GM23338 (cell line): Measurements from ENCODE around the gene POLR2F. TPM values are rescaled to one million over a fixed set of nuclear protein-coding genes. Genes with fewer than 3 reads are reported as not detected.

Experiments used
- ATAC-seq: fragments of 200-7000 bp; cut with Tn5 transposase; 3 replicates; pipeline ENCODE4 v1.9.1; 2020
- DNase-seq: peaks from one replicate; pipeline ENCODE4 v3.0.0-alpha.2; 2015; ENCODE audit warnings: low spot score
- H2AFZ ChIP-seq: fragments of 200-600 bp; sonication (generic); 2 replicates; pipeline ENCODE4 v1.8.0; 2016; ENCODE audit warnings: antibody characterized with exemption, mild to moderate bottlenecking, moderate library complexity
- H3F3A ChIP-seq: fragments of 200-600 bp; sonication (generic); replicated peaks from 2 replicates; pipeline ENCODE4 v1.8.0; 2017; ENCODE audit warnings: antibody characterized with exemption, mixed run types, low read depth
- H3K27ac ChIP-seq: fragments of 200-600 bp; sonication (generic); 2 replicates; pipeline ENCODE4 v1.6.1; 2016; ENCODE audit warnings: low read depth
- H3K27me3 ChIP-seq: fragments of 200-600 bp; sonication (generic); 2 replicates; pipeline ENCODE4 v1.8.0; 2016; ENCODE audit warnings: mild to moderate bottlenecking, mixed run types, moderate library complexity; ENCODE audit not compliant: insufficient read depth
- H3K36me3 ChIP-seq: fragments of 200-600 bp; sonication (generic); 2 replicates; pipeline ENCODE4 v1.8.0; 2016; ENCODE audit warnings: mild to moderate bottlenecking; ENCODE audit not compliant: insufficient read depth
- H3K4me1 ChIP-seq: fragments of 200-600 bp; sonication (generic); 2 replicates; pipeline ENCODE4 v1.8.0; 2016; ENCODE audit warnings: mild to moderate bottlenecking, moderate library complexity; ENCODE audit not compliant: insufficient read depth
- H3K4me2 ChIP-seq: fragments of 200-600 bp; sonication (generic); 2 replicates; pipeline ENCODE4 v1.7.1; 2017; ENCODE audit warnings: mixed run types
- H3K4me3 ChIP-seq: fragments of 200-600 bp; sonication (generic); 2 replicates; pipeline ENCODE4 v1.6.1; 2016; ENCODE audit warnings: mixed run types
- H3K79me2 ChIP-seq: fragments of 200-600 bp; sonication (generic); replicated peaks from 2 replicates; pipeline ENCODE4 v1.8.0; 2017; ENCODE audit warnings: mild to moderate bottlenecking; ENCODE audit not compliant: insufficient read depth
- H3K9me2 ChIP-seq: fragments of 200-600 bp; sonication (generic); 2 replicates; pipeline ENCODE4 v1.8.0; 2017; ENCODE audit not compliant: insufficient read depth
- H4K20me1 ChIP-seq: fragments of 200-600 bp; sonication (generic); replicated peaks from 2 replicates; pipeline ENCODE4 v1.8.0; 2017; ENCODE audit warnings: mild to moderate bottlenecking; ENCODE audit not compliant: insufficient read depth
- H3K27ac Mint-ChIP-seq: 2 replicates; pipeline ENCODE4 v1.8.0; 2020; ENCODE audit warnings: inconsistent platforms, mild to moderate bottlenecking, moderate library complexity, mixed read lengths
- H3K27me3 Mint-ChIP-seq: 3 replicates; pipeline ENCODE4 v1.8.0; 2022; ENCODE audit warnings: low read depth, mild to moderate bottlenecking, moderate library complexity, mixed read lengths, inconsistent platforms; ENCODE audit not compliant: insufficient read depth, poor library complexity
- H3K36me3 Mint-ChIP-seq: 3 replicates; pipeline ENCODE4 v1.8.0; 2021; ENCODE audit warnings: low read depth, mild to moderate bottlenecking, inconsistent platforms, moderate library complexity, mixed read lengths
- H3K4me1 Mint-ChIP-seq: 3 replicates; pipeline ENCODE4 v1.8.0; 2020; ENCODE audit warnings: mild to moderate bottlenecking, inconsistent platforms, mixed read lengths
- H3K4me3 Mint-ChIP-seq: 3 replicates; pipeline ENCODE4 v1.8.0; 2021; ENCODE audit warnings: moderate library complexity, mild to moderate bottlenecking, inconsistent platforms, mixed read lengths
- H3K9me3 Mint-ChIP-seq: 3 replicates; pipeline ENCODE4 v1.8.0; 2020; ENCODE audit warnings: moderate library complexity, mild to moderate bottlenecking, inconsistent platforms, mixed read lengths
- CREB1 ChIP-seq: fragments of 250-450 bp; sonication (Bioruptor Pico); IDR thresholded peaks from 2 replicates; pipeline ENCODE4 v1.5.0; 2020; ENCODE audit warnings: low read depth, mild to moderate bottlenecking, moderate library complexity
- EZH2 ChIP-seq: fragments of 200-600 bp; sonication (generic); IDR thresholded peaks from one replicate; pipeline ENCODE4 v1.8.0; 2017; ENCODE audit warnings: antibody characterized with exemption, mild to moderate bottlenecking, low read depth; ENCODE audit not compliant: unreplicated experiment
- EZH2phosphoT487 ChIP-seq: fragments of 200-600 bp; sonication (generic); IDR thresholded peaks from one replicate; pipeline ENCODE4 v1.8.1; 2018; ENCODE audit warnings: antibody characterized with exemption; ENCODE audit not compliant: unreplicated experiment
- ZNF114 ChIP-seq: fragments of 250-450 bp; sonication (Bioruptor Pico); IDR thresholded peaks from 2 replicates; pipeline ENCODE4 v1.5.0; 2020; ENCODE audit warnings: mild to moderate bottlenecking, moderate library complexity
- ZNF331 ChIP-seq: fragments of 250-450 bp; sonication (Bioruptor Pico); IDR thresholded peaks from 2 replicates; pipeline ENCODE4 v1.5.0; 2020; ENCODE audit warnings: low read depth, mild to moderate bottlenecking, moderate library complexity
- polyA plus RNA-seq: library from polyadenylated mRNA; unstranded; fragments of >200 nt; fragmentation: Nextera tagmentation; extraction: Ambion mirVana; gene quantifications from 2 replicates; pipeline ENCODE4 v1.2.1, GENCODE V29; 2016
- total RNA-seq: library from RNA; depleted of rRNA; stranded (reverse); fragments of >200 nt; shearing (Covaris generic); gene quantifications from 2 replicates; pipeline ENCODE4 v1.2.3, GENCODE V29; 2014
- TF ChIP-seq, protein P1 (sequence below): fragments of 250-450 bp; sonication (Bioruptor Pico); IDR thresholded peaks from 2 replicates; pipeline ENCODE4 v1.5.0; 2020; ENCODE audit warnings: mild to moderate bottlenecking, moderate library complexity
- TF ChIP-seq, protein P2 (sequence below), 2 experiments: fragments of 200-600 bp in 1 of 2; sonication (generic) in 1 of 2; conservative IDR thresholded peaks; 2 replicates each; pipeline versions ENCODE4 v1.5.1 to v1.6.1; 2016 to 2017; ENCODE audit warnings: antibody characterized with exemption in 2 of 2, low read depth in 2 of 2, mild to moderate bottlenecking in 2 of 2, moderate library complexity in 1 of 2
- TF ChIP-seq, protein P3 (sequence below): IDR thresholded peaks from 2 replicates; pipeline ENCODE4 v1.6.1; 2016; ENCODE audit warnings: antibody characterized with exemption

POLR2F gene
- total and polyA plus RNA-seq, 2 experiments from 2014 or later, result 144 to 429 TPM

DNA sequence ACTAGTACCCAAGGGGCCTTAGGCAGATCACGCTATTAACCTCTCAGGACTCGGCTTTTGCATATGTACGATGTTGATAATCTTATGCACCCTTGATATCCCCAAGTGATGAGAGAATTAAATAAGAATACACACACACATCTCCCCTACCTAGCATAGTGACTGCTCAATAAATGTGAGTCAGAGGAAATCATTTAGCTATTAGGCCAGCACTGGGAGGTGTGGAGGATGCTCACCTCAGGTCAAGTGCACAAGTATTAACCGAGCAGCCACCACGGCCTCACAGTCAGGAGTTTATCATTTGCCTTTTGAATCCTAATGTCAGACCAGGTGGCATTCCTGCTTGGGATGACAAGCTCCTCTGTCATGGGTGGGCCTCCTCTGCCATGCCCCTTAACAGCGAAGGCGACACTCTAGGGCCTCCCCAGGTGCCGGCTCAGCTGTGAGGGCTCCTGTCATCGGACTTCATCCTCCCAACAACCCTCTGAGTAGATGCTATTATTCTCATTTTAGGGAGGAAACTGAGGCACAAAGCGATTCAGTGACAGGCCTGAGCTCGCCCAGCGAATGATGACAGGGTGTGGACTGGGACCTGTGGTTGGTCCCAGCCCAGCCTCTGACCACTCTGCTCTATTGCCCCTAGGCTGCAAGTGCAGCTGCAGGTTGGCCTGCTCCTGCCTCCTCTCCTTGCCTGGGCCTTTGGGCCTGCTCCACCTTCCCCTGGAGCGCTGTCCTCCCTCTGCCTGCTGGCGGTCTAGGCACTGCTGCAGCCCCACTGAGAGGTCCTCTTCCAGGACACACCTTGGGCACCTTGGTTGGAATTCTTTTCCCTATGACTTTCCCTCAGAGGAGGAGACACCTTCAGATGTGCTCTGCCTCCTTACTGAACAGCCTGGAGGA lies 35.9 kb downstream of the POLR2F start:
- Histone ChIP-seq H2AFZ (no peak overlapping the region), H3K4me2 (no peak overlapping the region), H3K4me3 (no peak overlapping the region), H3F3A (no peaks in the 10 kb centered on the region), H3K9me2 (no peaks in the 10 kb centered on the region), H3K4me1 (peaks cover 10% of the 10 kb centered on the region), H3K27ac (no peak overlapping the region), H3K36me3 (no peaks in the 10 kb centered on the region), H3K79me2 (no peaks in the 10 kb centered on the region), H3K27me3 (peaks cover 6% of the 10 kb centered on the region; the same call in 1 of the 2 replicates), H4K20me1 (no peaks in the 10 kb centered on the region)
- H3K27ac Mint-ChIP-seq, result no peak overlapping the region
- H3K27me3 Mint-ChIP-seq, result peaks cover 14% of the 10 kb centered on the region
- no peak overlapping the region for H3K4me3 Mint-ChIP-seq
- DNase-seq (no peak), ATAC-seq (no peak)
- peaks cover 14% of the 10 kb centered on the region for H3K4me1 Mint-ChIP-seq
- H3K36me3 Mint-ChIP-seq, result no peaks in the 10 kb centered on the region
- H3K9me3 Mint-ChIP-seq, result no peaks in the 10 kb centered on the region
- TF ChIP-seq, protein P1, sequence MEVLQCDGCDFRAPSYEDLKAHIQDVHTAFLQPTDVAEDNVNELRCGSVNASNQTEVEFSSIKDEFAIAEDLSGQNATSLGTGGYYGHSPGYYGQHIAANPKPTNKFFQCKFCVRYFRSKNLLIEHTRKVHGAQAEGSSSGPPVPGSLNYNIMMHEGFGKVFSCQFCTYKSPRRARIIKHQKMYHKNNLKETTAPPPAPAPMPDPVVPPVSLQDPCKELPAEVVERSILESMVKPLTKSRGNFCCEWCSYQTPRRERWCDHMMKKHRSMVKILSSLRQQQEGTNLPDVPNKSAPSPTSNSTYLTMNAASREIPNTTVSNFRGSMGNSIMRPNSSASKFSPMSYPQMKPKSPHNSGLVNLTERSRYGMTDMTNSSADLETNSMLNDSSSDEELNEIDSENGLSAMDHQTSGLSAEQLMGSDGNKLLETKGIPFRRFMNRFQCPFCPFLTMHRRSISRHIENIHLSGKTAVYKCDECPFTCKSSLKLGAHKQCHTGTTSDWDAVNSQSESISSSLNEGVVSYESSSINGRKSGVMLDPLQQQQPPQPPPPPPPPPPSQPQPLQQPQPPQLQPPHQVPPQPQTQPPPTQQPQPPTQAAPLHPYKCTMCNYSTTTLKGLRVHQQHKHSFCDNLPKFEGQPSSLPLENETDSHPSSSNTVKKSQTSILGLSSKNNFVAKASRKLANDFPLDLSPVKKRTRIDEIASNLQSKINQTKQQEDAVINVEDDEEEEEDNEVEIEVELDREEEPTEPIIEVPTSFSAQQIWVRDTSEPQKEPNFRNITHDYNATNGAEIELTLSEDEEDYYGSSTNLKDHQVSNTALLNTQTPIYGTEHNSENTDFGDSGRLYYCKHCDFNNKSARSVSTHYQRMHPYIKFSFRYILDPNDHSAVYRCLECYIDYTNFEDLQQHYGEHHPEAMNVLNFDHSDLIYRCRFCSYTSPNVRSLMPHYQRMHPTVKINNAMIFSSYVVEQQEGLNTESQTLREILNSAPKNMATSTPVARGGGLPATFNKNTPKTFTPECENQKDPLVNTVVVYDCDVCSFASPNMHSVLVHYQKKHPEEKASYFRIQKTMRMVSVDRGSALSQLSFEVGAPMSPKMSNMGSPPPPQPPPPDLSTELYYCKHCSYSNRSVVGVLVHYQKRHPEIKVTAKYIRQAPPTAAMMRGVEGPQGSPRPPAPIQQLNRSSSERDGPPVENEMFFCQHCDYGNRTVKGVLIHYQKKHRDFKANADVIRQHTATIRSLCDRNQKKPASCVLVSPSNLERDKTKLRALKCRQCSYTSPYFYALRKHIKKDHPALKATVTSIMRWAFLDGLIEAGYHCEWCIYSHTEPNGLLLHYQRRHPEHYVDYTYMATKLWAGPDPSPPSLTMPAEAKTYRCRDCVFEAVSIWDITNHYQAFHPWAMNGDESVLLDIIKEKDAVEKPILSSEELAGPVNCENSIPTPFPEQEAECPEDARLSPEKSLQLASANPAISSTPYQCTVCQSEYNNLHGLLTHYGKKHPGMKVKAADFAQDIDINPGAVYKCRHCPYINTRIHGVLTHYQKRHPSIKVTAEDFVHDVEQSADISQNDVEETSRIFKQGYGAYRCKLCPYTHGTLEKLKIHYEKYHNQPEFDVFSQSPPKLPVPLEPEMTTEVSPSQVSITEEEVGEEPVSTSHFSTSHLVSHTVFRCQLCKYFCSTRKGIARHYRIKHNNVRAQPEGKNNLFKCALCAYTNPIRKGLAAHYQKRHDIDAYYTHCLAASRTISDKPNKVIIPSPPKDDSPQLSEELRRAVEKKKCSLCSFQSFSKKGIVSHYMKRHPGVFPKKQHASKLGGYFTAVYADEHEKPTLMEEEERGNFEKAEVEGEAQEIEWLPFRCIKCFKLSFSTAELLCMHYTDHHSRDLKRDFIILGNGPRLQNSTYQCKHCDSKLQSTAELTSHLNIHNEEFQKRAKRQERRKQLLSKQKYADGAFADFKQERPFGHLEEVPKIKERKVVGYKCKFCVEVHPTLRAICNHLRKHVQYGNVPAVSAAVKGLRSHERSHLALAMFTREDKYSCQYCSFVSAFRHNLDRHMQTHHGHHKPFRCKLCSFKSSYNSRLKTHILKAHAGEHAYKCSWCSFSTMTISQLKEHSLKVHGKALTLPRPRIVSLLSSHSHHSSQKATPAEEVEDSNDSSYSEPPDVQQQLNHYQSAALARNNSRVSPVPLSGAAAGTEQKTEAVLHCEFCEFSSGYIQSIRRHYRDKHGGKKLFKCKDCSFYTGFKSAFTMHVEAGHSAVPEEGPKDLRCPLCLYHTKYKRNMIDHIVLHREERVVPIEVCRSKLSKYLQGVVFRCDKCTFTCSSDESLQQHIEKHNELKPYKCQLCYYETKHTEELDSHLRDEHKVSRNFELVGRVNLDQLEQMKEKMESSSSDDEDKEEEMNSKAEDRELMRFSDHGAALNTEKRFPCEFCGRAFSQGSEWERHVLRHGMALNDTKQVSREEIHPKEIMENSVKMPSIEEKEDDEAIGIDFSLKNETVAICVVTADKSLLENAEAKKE (CRISPR knock-in tag), result no peak
- TF ChIP-seq, protein P2, sequence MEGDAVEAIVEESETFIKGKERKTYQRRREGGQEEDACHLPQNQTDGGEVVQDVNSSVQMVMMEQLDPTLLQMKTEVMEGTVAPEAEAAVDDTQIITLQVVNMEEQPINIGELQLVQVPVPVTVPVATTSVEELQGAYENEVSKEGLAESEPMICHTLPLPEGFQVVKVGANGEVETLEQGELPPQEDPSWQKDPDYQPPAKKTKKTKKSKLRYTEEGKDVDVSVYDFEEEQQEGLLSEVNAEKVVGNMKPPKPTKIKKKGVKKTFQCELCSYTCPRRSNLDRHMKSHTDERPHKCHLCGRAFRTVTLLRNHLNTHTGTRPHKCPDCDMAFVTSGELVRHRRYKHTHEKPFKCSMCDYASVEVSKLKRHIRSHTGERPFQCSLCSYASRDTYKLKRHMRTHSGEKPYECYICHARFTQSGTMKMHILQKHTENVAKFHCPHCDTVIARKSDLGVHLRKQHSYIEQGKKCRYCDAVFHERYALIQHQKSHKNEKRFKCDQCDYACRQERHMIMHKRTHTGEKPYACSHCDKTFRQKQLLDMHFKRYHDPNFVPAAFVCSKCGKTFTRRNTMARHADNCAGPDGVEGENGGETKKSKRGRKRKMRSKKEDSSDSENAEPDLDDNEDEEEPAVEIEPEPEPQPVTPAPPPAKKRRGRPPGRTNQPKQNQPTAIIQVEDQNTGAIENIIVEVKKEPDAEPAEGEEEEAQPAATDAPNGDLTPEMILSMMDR (conservative IDR thresholded peaks at IDR 0.05; ENCODE audit: low read depth in 2 of 2), result no peak
- TF ChIP-seq EZH2 (no peak), ZNF331 (CRISPR knock-in tag) (no peak), EZH2phosphoT487 (no peak), CREB1 (CRISPR knock-in tag) (no peak), ZNF114 (CRISPR knock-in tag) (no peak)
- TF ChIP-seq, protein P3, sequence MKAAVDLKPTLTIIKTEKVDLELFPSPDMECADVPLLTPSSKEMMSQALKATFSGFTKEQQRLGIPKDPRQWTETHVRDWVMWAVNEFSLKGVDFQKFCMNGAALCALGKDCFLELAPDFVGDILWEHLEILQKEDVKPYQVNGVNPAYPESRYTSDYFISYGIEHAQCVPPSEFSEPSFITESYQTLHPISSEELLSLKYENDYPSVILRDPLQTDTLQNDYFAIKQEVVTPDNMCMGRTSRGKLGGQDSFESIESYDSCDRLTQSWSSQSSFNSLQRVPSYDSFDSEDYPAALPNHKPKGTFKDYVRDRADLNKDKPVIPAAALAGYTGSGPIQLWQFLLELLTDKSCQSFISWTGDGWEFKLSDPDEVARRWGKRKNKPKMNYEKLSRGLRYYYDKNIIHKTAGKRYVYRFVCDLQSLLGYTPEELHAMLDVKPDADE, result no peak
